Thoracic aorta (tissue), 2 donors: Measurements from ENCODE around the gene PACS1. TPM values are rescaled to one million over a fixed set of nuclear protein-coding genes. Genes with fewer than 3 reads are reported as not detected.

Experiments
- ATAC-seq: fragments of 150-250 bp; one replicate; pipeline ENCODE4 v1.8.0; 2017; ENCODE audit warnings: low read depth; ENCODE audit not compliant: insufficient number of reproducible peaks, low FRiP score
- DNase-seq: peaks from one replicate; pipeline ENCODE4 v3.0.0-alpha.2; 2020; ENCODE audit warnings: low spot score
- H3K27ac ChIP-seq, 2 donors: fragments of 200-600 bp; sonication (generic); 1 replicate in 1 of 2; 2 replicates in 1 of 2; pipeline ENCODE4 v1.5.1; 2016; ENCODE audit warnings: mild to moderate bottlenecking in 2 of 2, moderate library complexity in 2 of 2
- H3K27me3 ChIP-seq: fragments of 200-600 bp; sonication (generic); replicated peaks from 2 replicates; pipeline ENCODE4 v1.6.0; 2016; ENCODE audit warnings: mild to moderate bottlenecking; ENCODE audit not compliant: insufficient read depth
- H3K36me3 ChIP-seq: fragments of 200-600 bp; sonication (generic); one replicate; pipeline ENCODE4 v1.5.1; 2016
- H3K4me1 ChIP-seq, 2 donors: fragments of 200-600 bp; sonication (generic); 1 replicate in 1 of 2; 2 replicates in 1 of 2; pipeline versions ENCODE4 v1.5.1 to v1.6.0; 2016; ENCODE audit warnings: low read depth in 2 of 2, mild to moderate bottlenecking in 1 of 2; ENCODE audit not compliant: control insufficient read depth in 1 of 2
- H3K4me3 ChIP-seq: fragments of 200-600 bp; sonication (generic); 2 replicates; pipeline ENCODE4 v1.5.1; 2016; ENCODE audit warnings: mild to moderate bottlenecking
- H3K9me3 ChIP-seq: fragments of 200-600 bp; sonication (generic); 2 replicates; pipeline ENCODE4 v1.5.1; 2016
- total RNA-seq, 2 donors: library from RNA; depleted of rRNA; stranded (reverse); fragments of >200 nt; gene quantifications; one replicate each; pipeline versions ENCODE4 v1.1.0 to v1.2.3, GENCODE V29; 2016
- TF ChIP-seq, protein P1 (sequence below): fragments of 200-600 bp; sonication (generic); IDR thresholded peaks from one replicate; pipeline ENCODE4 v1.5.1; 2019; ENCODE audit warnings: antibody characterized with exemption

Gene PACS1
- total RNA-seq, 2 donors from 2014 or later = 82.9 to 112 TPM

DNA sequence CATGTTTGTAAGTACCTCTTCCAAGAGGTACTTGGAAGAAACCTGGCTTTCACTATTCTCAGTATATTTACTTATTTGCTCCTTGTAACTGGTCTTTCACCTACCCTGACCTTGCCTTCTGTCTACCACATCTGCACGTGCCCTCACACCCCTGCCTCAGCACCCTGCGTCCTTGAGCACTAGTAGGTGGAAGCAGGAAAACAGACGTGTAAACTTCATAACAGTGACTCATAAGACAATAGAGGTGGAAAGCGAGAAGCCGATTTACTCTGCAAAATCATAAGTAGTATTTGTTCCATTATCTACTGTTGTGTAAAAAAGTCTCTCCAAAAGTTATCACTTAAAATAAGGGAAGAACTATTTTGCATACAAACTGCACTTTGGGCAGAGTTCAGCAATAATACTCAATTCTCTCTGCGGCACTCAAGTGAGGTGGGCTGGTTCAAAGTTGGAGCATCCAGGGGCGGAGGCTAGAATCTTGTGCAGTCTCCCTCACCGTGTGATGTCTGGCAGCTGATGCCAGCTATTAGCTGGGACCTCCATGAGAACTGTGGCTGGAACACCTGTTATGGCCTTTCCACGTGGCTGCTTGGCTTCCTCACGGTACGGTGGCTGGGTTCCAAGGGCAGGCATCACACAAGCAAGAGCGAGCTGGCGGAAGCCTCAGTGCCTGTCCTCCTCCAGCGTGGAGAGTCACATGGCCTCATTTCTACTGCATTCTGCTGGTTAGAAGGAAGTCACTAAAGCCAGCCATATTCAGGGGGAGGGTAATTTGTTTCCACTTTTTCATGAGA, 30.4 kb downstream of the PACS1 start:
- peak overlapping the region; percentile 38 for H3K4me3 ChIP-seq
- no peaks in the 10 kb centered on the region for H3K27me3 ChIP-seq
- no peak for DNase-seq
- no peaks in the 10 kb centered on the region for H3K9me3 ChIP-seq
- H3K4me1 ChIP-seq = peaks cover 13 to 26% of the 10 kb centered on the region in 2 donors
- no peaks in the 10 kb centered on the region for H3K36me3 ChIP-seq
- no peak for ATAC-seq
- H3K27ac ChIP-seq = no peak overlapping the region
- TF ChIP-seq, protein P1, sequence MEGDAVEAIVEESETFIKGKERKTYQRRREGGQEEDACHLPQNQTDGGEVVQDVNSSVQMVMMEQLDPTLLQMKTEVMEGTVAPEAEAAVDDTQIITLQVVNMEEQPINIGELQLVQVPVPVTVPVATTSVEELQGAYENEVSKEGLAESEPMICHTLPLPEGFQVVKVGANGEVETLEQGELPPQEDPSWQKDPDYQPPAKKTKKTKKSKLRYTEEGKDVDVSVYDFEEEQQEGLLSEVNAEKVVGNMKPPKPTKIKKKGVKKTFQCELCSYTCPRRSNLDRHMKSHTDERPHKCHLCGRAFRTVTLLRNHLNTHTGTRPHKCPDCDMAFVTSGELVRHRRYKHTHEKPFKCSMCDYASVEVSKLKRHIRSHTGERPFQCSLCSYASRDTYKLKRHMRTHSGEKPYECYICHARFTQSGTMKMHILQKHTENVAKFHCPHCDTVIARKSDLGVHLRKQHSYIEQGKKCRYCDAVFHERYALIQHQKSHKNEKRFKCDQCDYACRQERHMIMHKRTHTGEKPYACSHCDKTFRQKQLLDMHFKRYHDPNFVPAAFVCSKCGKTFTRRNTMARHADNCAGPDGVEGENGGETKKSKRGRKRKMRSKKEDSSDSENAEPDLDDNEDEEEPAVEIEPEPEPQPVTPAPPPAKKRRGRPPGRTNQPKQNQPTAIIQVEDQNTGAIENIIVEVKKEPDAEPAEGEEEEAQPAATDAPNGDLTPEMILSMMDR = no peak

- Histone ChIP-seq H3K36me3 (no peaks in the 10 kb centered on the region), H3K27me3 (no peaks in the 10 kb centered on the region), H3K4me3 (no peak overlapping the region), H3K4me1 (peaks cover 13 to 26% of the 10 kb centered on the region in 2 donors), H3K27ac (no peak overlapping the region), H3K9me3 (no peaks in the 10 kb centered on the region)
- TF ChIP-seq, protein P1 = no peak
- DNase-seq (no peak), ATAC-seq (no peak)
These were observed 31.0 kb downstream of the PACS1 start for GRCh38 chr11:66101066-66101464.

GRCh38 chr11:66104057-66104638, 34.1 kb downstream of the PACS1 start:
- no peak overlapping the region for H3K4me3 ChIP-seq
- no peak overlapping the region for H3K27ac ChIP-seq
- DNase-seq (no peak), ATAC-seq (no peak)
- H3K27me3 ChIP-seq = no peaks in the 10 kb centered on the region
- TF ChIP-seq, protein P1 = no peak
- H3K9me3 ChIP-seq = no peaks in the 10 kb centered on the region
- H3K4me1 ChIP-seq = peaks cover 13 to 26% of the 10 kb centered on the region in 2 donors
- no peaks in the 10 kb centered on the region for H3K36me3 ChIP-seq

GRCh38 chr11:66106786-66107599, 36.9 kb downstream of the PACS1 start:
- no peak for DNase-seq
- TF ChIP-seq, protein P1 = no peak
- Histone ChIP-seq H3K9me3 (no peaks in the 10 kb centered on the region), H3K27me3 (no peaks in the 10 kb centered on the region), H3K27ac (no peak overlapping the region), H3K4me1 (peaks cover 3 to 12% of the 10 kb centered on the region in 2 donors), H3K36me3 (no peaks in the 10 kb centered on the region), H3K4me3 (no peak overlapping the region)
- ATAC-seq = no peak
